Dedifferentiated amniotic fluid mesenchymal stem cell (primary cell): ENCODE data around the gene CDYL.

Experiments
- DNase-seq: peaks from one replicate; pipeline ENCODE4 v3.0.0-alpha.2; 2016; ENCODE audit errors: extremely low spot score

The CDYL gene

DNA sequence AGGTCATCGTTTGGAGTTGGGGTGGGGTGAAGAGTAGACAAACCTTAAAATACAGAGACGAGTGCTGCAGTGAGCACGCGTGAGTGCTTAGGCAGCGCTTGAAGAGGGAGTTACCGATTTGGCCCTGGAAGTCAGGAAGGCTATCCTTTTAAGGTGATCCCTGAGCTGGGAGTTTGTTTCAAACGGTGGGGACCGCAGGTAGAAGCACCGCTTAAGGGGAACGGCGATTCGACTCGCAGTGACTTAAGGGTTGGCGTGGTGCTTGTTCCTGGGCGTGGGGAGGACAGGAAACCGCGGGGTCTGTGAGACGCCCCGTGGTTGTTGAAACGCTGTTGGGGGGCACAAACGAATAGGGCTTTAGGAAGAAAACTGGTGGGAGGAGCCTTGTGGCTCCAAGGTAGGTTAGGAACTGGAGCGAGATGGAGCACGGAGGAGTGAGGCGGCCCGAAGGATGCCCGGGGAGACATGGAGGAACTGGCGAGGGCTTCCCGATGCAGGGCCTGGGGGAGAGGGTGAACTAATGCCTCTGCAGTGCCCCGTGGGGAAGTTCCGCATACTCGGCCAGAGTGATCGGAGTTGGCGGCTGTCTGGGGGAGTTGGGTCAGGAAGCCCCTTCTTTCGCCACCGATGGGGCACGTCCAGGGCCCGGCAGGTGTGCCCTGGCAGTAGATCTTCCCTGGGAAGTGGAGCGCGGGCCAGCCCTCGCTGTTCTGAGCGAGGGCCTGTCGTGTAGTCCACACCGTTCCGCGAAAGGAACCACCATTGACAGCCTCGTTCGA, 1.3 kb upstream of the CDYL start:
- DNase-seq, result no peak

DNA sequence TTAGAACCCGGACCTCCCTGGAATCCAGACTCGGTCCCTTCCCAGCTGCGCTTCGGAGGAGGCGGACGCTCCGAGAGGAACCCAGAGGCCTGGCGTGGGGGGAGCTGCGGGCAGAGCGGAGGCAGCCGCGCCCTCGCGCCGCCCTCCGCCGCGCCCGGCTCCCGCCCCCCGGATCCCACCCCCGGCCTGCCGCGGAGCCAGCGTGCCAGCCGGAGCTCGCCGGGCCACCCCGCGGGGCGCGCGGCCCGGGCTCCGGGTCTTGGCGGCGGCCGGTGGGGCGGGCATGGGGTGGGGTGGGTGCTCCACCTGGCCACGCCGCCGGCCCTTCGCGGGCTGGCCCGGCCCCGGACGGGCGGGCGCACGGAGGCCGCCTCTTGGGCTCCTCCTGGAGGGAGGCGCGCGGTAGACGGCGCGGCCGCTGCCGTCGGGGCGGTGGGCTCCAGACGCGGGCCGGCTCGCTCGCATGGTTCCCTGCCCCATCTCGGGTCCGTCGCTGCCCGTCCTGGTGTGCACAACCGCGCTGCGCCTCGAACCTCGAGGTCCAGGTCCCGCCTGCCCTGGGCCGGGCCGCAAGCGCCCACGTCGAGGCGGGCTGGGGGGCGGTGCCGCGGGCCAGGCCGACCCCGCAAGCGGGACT, 592 bp upstream of the CDYL start:
- no peak for DNase-seq

DNA sequence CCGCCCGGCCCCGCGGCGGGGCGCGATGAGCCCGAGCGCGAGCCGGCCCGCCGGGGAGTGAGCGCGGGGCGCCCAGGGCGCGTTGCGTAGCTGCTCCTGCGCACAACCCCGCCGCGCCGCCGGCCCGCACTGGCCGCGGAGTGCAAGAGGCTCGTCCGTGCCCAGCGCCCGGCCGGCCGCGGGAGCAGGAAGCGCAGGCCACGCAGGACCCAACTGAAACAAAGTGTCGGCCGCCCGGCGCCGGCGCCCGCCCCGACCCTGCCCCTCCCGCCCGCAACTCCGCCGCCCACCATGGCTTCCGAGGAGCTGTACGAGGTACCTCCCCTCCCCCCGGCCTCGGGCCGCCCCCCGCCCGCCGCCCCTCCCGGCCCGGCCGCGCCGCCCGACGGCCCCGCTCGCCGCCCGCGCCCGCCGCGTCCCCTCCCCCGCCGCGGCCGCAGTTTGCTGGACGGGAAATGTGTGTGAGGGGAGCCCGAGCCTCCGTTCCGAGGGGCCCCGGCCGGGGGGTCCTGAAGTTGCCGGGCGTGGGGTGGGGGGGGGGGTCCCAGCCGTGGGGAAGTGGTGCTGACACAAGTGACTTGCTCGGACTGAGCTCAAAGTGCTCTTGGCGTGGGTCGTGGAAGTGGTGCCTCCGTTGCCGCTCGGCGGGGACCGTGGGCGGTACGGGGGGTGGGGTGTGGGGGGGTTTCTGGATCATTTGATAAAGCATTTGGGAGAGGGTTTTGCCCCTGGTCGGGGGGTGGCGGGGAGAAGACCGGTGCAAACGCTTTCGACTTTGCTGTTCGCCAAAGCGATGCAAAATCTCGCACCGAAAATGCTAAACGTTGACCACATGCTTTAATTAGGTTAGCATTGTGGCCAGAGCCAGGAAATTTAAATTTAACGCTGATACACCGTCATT, 539 bp downstream of the CDYL start:
- peak; percentile 57 for DNase-seq

DNA sequence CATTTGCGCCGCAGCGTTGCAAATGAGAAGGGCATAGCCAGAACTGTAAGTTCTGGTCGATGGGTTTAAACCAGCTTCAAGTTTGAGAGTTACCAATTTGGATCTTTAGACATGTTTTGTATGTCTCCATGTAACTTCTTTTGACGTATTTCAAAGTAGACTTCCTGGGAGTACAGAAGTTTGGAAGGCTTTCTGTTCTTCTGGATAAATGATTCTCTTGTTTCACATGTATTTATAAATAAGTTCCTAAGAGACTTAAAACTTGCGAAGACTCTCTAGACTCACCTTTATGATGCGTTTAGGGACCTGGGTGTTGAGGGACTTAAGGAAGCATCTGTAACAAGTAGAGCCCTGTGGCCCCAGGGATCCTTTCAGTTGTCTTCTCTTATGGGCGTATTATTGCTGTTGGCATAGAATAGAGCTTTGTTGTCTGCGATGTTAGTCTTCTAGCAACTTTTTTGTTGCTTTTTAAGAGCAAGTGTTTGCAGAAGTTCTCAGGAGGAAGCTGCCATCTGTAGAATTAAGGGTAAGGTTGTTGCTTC, 1.3 kb downstream of the CDYL start:
- DNase-seq, result no peak

DNA sequence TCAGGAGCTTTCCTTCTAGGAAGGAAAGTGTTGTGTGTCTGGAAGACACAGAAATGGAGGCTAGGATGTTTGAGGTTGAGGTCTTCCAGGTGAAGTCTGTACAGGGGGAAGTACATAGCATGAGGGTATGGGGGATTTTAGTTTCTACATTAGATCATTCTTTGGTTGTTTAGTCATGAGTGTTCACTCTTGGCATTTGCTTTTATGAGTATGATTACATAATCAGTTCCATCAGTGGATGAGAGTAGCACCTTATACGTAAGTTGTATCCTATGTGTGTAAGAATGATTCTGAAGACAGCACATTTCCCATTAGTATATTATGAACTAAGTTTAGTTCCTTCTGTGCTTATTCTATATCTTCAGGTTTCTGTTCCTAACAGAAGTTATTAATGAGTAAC, 1.9 kb downstream of the CDYL start:
- no peak for DNase-seq

DNA sequence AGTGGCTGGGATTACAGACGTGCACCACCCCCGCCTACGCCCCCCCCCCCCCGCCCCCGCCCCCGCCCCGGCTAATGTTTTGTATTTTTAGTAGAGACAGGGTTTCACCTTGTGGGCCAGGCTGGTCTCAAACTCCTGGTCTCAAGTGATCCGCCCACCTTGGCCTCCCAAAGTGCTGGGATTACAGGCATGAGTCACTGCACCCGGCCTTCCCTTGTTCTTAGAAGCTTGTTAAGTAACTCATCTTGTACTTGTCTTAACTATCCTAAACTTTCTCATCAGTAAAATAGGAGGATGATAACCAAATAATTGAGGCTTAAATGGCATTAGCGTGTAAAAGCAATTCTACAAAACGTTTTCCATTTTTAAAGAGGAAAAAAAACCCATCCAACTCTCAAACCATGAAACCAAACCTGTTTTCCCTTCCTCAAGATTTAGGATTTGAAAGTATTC, 4.2 kb downstream of the CDYL start:
- no peak for DNase-seq

DNA sequence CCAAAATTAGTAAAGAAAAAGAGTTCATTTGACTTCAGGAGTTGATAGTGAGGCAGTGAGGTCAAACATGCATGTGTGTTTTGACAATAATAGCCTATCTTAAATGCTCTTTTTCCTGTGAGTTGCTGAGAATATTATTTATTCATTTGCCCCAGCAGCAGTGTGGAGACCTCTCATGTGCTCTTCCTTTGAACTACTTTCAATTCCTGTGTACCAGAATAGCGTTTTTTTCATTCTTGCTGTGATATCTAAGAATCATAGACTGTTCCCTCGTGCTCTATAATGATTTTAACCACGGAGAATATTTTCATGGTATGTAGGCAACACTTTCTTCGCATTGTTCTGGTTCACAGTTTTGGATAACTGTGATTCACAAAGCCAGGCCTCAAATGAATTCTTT, 5.2 kb downstream of the CDYL start:
- no peak for DNase-seq

DNA sequence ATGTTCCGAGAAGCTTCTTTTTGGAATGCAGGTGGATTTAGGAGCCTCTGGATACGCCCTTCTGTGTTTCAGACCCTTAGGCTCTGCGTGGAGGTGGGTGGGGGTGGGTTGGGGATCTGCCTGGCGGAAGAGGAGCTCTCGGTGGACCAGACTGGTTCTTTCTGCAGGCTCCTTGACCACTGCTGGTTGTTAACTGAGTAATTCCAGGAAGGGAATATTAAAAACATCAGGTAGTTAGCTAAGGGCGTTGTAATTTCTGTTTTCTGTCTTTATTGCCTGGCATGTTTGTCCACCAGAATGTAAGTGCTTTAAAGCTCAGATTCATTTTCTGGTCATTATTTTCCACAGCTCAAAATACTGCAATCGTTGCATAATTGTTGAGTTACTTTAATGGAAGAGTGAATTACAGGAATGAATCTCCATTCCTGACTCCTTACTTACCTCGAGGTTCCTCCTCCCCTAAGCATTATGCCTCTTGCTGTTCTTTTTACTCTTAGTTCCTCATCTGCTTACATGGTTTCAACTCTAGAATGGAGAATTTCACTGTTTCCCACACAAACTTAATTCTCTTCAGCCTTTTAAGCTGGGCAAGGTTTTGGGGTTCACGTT, 5.9 kb downstream of the CDYL start:
- peak; percentile 46 for DNase-seq

DNA sequence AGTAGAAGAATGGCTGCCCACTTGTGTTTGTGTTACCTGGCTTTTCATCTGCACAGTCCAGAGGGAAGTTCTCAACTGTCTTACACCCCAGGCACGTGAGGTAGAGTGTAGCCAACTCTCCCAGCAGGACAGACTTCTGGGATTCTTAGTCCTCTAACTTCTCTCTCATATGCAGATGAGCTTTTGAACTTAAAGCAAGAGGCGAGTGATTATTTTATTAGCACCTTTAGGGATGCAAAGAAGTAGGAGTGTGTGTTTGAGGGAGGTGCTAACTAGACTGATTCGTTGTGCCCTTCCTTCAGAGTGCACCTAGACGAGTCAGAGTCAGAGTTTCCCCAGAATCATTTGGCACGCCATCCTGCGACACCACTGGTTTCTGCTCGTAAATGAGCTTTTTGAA, 10.8 kb downstream of the CDYL start:
- DNase-seq, result no peak

DNA sequence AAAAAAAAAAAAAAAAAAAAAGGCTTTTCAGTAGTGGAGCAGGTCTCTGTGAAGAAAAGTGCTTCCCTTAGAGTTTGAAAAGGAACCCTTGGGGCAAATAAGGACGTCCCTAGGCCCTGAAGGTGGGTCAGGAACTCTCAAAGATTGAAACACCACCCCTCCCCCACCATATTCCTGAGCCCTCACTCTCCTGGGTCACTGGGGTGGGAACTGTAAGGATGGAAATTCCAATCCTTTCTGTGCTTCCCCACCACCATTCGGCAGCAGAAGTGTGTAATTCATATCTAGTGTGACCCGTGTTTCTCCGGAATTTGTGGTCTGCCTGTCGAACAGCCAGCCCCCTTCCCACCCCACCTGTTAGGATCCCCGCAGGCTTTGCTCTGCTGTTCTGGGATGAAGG, 12.3 kb downstream of the CDYL start:
- no peak for DNase-seq

DNA sequence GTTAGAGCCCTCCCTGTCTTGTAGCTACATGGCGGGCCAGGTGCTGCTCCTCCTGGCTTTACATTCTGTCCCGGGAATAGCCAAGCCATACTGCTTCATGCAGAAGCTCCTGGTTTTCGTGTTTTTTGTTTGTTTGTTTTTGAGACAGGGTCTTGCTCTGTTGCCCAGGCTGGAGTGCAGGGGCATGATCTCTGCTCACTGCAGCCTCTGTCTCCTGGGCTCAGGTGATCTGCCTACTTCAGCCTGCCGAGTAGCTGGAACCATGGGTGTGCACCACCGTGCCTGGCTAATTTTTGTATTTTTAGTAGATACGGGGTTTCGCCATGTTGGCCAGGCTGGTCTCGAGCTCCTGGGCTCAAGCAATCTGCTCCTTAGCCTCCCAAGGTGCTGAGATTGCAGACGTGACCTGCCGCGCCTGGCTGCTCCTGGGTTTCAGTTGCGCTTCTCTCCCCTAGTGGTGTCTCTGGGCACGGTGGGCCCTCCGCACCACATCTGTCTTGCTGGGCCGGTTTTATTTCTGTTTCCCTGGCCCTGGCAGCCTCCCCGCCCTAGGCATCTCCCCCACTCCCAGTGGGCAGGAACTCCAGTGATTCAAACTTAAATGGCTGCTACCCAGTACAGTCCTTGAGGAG, 12.9 kb downstream of the CDYL start:
- no peak for DNase-seq

DNA sequence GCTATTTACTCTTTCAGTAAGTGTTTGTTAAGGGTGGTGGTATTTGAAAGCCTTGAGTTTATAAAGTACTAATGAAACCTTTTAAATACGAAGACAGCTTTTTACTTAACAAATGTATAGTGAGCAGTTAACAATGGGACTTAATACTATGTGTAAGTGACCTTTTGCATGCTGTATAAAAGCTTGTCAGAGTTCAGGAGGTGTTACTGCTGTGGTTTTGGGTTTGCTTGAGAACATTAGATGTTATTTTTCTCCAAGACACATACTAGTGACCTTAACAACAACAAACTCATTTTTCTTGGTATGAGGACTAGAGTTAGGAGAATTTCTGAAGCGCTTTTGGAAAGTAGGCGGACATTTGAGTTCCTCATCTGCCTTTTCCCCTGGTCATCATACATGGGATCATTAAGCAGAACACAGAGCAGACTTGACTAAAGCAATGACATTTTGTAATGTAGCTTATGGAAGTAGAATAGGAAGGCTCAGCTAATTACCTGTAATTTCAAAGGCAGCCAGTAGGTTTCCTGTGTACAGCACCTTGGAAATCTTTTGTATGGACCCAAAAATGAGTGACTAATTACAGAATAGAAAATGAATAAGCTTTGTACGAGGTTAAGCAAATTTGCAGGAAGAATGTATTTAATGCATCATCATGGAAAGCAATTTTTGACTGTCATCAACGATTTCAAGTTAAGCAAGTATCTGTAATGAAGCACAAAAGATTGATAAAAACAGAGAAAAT, 14.1 kb downstream of the CDYL start:
- no peak for DNase-seq

DNA sequence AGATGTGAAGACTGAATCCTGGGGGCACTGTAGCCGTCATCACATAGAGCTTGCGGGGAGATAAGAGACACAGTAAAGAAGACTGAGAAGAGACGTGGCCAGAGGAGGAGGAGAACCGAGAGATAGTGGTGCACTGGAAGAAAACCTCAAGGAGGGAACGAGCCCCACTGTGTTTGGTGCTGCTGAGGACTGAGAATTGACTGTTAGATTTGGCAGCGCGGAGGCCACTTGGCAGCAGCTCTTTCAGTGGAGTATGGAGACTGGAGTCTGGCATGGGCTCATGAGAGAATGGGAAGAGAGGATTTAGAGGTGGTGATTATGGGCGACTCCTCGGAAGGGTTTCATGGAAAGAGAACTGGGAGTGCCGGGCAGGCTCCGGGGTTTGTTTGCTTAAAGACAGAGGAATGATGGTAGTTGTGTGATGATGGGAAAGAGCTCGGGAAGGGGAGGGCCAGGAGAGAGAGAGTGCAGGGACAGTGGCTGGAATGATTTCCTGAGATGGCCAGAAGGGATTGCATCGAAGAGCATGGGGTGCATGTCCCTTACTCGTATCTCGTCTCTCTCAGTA, 18.0 kb downstream of the CDYL start:
- no peak for DNase-seq

DNA sequence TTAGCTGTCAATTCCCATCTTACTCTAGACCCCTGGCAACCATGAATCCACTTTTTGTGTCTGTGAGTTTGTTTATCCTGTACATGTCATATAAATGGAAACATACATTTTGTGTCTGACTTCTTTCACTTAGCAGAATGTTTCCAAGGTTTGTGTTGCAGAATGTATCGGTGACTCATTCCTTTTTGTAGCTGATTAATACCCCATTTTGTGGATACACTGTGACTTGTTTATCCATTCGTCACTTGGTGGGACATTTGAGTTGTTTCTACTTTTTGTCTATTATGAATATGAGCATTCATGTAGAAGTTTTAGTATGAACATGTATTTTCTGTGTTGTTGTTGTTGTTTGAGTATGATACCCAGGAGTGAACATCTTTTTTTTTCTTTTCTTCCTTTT, 21.4 kb downstream of the CDYL start:
- DNase-seq, result no peak

DNA sequence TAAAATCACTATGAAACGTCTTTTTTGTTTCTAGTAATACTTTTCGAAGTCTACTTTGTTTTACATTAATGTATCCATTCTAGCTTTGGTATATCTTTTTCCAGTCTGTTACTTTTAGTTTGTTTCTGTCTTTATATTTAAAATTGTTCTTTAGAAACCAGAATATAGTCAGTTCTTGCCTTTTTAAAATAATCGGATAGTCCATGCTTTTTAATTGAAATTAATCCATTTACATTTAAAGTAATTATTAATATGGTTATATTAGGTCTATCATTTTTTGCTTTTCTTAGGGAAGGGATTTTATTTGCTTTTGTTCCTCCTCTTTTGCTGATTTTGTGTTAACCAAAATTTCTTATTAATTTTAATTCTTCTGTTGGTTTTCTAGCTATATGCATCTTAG, 23.7 kb downstream of the CDYL start:
- no peak for DNase-seq

DNA sequence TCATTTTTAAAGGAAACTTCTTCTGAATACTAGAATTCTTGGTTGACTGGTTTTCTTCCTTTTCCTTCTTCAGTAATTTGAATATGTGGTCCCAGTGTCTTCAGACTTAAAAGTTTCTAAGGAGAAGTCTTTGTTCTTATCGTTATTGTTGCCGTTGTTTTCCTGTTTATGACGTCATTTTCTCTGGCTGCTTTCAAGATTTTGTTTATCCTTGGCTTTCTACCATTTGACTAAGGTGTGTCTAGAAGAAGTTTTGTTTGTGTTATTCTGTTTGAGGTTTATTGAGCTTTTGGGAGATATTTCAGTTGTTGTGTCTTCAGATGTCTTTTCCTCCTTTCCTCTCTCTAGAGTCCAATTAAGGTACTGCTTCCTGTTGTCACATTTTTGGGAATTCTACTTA, 24.5 kb downstream of the CDYL start:
- DNase-seq, result no peak

DNA sequence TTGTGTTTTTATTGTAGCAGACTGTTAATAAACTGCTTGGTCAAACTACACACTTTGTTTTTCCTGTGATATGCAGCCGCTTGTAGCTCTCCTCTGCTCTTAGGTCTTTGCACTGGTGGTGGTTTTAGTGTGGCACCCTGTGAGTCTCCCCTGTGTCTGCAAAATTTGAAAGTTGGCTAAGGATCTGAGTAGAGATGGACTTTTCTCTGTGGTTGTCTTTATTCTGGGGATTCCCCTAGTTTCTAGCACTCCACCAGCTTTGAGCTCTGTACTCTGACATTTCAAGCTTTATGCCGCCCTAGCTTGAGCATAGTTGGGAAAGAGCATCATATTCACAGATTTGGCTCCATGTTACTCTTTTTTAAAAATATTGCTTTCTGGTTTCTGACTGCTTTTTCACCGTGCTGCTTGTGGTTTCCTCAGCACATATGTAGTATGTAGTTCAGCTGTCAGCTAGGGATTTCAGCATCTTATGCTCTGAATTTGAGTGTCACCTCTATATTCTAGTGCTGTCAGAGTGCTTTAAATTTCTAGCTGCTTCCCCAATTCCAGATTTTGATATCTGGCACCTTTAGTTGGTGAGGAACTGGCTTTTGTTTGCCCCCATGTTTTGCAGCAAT, 25.4 kb downstream of the CDYL start:
- no peak for DNase-seq

DNA sequence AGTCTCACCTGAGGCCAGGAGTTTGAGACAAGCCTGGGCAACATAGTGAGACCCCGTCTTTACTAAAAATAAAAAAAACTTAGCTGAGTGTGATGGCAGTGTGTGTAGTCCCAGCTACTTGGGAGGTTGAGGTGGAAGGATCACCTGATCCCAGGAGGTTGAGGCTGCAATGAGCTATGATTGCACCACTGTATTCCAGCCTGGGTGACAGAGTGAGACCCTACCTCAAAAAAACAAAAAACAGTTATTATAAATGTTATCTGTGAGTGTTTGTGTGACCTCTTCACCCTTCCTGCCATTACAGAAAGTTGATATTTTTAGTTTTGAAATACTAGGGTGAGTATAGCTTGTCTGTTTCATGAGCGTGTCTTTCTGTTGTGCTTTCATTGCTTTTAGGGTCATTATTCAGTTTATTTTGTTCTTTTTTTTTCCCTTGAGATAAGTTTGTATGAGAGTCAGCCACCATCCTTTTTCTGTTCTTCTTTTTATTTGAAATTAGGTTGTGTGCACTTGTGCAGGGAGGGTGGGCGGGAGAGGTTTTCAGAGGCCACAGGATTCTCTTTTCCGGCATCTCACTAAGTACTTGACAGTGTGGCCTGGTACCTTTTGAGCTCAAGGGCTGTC, 26.2 kb downstream of the CDYL start:
- no peak for DNase-seq

DNA sequence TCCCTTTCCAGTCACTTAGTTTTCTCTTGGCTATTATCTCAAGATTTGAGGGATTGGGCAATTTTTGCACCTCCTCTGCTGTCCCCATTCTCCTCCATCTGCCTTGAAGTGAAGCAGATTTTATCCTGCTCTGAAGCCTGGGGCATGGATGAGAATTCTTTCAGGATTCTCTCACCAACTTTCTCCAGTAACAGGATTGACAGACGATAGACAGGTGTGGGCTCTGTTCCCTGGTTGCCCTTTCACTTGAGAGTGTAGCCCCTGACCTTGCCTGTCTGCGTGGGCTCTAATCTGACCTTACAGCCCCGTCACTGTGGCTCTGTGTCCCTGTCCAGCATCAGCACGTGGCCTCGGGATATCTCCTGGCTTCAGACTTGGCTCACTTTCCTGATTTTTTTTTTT, 27.1 kb downstream of the CDYL start:
- DNase-seq, result no peak
